Measurements from ENCODE around the gene C2CD5.
"Not testable (repeated sequence)": the region's sequence is repeated elsewhere in the genome, so short reads cannot be mapped to it uniquely, and the experiment has no call there.

Gene C2CD5

DNA sequence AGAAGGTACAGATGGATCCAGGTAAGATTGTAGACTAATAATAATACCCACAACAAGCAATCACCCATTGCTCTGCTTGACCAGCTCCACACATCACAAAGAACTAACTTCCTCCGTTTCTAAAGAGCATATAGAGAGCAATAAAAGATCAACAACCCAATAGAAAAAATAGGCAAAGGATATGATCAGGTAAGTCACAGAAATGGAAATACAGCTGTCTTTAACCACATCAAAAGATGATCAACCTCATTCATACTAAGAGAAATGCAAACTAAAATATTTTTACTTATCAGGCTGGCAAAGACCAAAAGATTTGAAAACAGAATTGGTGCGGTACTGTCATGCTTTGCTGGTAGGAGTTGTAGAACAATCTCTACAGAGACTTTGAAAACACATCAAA, 8.9 kb downstream of the C2CD5 start:
- no peak for DNase-seq (ENCODE audit: low spot score)

DNA sequence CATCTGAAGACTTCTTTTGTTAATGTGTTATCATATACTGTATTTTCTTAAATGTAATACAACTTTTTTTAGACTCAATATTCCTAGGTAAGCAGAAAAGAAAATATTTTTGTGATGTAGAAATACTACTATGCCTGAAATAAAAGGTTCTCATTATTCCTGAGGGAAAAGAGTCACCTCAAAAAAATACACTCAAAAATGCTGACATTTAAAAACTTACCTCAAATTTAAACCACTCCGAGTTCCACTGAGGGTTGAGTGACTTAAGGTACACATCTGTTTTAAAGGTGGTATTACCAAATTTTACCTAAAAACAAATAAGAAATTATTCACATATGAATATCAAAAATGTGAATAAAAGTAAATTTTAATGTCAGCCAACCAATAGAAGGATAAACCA, 9.3 kb downstream of the C2CD5 start:
- no peak for DNase-seq (ENCODE audit: low spot score)

DNA sequence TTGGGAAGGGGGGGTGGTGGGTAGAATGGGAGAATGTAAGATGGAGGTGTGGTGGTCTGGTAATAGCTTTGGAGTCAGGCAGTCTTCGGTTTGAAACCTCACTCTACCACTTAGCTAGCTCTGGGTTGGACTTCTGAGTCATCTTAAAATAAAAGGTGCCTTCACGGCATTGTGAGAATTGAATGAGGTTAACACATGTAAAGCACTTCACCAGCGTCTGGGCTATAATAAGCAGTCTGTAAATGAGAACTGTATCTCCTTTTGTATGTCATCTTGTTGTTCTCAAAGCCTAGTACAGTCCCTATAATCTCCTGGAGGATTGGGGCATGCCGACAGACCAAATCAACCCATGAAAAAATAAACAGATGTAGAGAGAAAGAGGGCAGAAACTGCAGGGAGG, 11.2 kb downstream of the C2CD5 start:
- DNase-seq (ENCODE audit: low spot score) = no peak

DNA sequence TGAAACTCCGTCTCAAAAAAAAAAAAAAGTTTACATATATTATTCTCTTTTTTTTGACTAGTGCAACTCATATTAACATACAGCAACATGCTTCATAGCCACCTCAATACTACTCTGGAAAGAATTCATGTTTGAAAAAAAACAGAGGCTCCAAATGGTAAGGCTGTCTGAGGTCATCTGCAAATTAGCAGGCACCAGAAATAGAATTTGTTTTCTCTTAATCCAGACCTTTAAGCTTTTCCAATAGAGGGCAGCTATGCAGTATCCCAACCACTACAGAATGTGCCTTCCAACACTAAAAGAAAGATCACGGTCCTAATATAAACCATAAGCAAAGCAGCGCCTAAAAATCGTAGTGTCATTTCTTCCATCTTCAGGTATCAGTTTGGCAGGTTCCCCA, 12.0 kb downstream of the C2CD5 start:
- no peak for DNase-seq (ENCODE audit: low spot score)

DNA sequence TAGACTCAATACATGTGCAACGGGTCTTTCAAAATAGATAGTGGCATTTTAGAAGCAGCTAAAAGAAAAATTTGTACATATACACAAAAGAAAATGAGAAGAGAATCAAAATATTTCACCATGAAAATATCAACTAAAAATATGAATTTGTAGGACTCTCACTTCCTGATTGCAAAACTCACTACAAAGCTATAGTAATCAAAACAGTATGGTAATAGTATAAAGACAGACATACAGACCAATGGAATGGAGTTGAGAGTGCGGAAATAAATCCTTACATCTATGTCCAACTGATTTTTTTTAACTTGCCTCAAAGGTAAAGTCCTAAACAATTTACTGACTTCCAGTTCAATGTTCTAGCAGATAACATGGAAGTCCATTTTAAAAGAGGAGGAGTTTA, 13.1 kb downstream of the C2CD5 start:
- no peak for DNase-seq (ENCODE audit: low spot score)

DNA sequence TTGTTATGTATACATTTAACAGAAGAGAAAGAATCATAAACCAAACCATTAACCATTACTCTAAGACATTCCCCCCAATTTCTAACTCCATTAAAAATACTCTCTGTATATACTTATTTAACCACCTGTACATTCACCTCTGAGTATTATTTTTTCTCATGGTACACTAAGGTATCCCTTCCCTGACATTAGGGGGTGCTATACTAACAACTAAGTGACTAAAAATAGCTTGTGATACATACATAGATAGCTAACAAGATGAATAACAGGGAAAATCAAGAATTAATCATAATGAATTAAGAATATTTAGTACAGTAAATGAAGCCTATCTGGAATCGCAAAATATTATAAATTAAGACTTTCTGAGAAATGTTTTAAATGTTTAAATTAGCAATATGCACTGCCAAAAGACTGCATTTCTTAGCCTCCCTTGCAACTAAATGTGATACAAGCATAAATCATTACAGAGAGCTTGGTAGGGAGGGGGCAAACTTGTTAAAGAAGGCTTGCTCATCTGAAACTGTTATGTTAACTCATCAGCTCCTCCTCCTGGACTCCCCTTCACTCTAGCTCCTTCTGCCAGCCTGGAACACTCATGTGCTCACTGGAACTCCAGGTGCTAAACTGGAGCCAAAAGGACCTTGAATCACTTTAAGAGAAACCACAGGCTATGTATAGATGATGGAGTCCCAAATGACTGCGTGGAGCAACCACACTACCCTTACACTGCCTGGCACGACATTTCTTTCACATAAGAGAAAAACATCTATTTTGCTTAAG, 14.9 kb downstream of the C2CD5 start:
- DNase-seq (ENCODE audit: low spot score) = peak; percentile 31

DNA sequence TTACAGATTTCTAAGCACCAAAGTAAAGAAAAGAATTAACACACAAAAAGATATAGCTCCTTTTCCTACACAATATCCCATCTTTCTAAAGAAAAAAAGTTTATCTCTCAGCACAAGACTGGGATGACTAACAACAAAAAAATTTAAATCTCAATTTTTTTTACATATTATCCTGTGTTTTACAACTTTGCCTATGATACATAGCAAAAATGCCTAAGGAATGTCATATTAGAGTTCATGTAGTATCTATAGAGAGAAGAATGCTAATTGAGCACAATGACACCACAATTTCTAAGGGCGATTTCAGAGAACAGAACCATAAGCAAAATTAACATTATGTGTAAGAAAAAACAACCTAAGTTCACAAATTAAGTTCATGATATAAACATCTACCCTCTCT, 16.3 kb downstream of the C2CD5 start:
- no peak for DNase-seq (ENCODE audit: low spot score)

DNA sequence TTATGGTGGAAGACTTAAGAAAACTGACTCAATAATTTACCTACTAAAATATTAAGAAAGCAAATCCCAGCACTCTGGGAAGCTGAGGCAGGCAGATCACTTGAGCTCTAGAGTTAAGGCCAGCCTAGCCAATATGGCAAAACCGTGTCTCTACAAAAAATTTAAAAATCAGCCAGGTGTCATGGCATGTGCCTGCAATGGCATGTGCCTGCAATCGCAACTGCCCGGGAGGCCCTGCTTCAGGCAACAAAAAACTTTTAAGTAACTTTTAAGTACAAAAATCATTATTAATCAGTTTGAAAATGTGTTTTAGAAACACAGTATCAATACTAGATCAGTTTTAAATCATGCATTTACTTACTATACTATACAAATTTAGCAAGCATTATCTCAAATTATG, 17.5 kb downstream of the C2CD5 start:
- DNase-seq (ENCODE audit: low spot score) = no peak

DNA sequence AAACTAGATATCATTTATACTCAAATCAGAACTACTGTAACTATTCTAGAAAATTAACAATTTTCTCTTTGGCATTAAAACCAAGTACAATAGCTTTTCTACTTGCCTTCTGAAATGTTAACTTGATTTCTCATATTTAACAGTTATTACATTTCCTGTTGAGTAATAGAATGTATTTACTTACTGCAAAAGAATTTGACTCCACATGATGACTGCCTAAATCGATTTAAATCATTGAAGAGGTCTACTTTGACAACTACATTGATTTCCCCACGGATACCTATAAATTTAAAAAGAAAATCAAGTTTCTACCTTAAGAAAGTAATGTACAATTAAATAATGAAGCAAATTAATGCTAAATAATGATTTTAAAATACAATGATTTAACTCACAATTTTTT, 18.9 kb downstream of the C2CD5 start:
- DNase-seq (ENCODE audit: low spot score) = no peak

DNA sequence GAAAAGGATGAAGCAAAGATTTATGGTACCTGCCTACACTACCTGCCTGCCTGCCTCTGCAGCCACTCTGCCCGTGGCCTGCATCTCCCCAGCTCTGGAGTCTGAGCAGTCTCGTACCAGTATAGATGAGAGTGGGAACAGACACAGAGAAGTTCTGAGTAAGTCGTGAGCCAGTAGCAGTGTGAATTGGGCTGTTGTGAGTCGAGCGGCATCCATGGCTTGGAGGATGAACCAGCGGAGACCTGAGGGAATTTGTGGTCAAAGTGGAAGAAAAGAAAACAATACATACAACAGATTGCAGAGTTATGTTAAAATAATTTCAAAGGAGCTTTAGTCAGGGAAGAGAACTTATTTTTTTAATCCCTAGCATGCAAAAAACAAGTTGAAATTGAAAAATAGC, 25.3 kb downstream of the C2CD5 start:
- no peak for DNase-seq (ENCODE audit: low spot score)

DNA sequence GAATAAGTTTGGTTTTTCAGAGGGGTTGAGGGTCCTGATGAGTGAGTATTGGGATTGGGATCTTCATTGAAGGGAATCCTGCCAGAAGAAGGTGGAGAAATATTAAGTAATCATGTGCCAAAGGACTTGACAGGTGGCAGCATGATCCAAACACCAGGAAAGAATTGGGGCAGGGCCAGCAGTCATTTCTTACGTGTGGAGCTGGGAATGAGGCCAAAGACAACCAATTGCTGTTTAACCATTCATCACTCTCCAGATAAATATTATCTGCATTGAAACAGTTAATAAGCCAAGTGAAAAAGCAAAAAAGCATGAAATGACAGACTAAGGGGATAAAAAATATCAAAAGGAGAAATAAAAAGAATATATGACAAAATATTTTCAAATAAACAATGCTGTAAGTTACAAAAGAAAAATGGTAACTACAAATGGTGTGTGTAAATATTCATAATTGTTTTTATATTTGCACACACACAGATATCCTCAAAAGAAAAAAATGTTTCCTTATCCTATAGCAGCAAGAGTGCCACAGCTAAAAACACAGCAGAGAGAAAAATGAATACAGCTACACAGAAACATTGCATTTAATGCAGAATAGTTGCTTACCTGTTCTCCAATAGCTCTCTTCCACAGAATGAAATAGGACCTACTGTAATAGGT, 26.2 kb downstream of the C2CD5 start:
- DNase-seq (ENCODE audit: low spot score) = peak; percentile 66

DNA sequence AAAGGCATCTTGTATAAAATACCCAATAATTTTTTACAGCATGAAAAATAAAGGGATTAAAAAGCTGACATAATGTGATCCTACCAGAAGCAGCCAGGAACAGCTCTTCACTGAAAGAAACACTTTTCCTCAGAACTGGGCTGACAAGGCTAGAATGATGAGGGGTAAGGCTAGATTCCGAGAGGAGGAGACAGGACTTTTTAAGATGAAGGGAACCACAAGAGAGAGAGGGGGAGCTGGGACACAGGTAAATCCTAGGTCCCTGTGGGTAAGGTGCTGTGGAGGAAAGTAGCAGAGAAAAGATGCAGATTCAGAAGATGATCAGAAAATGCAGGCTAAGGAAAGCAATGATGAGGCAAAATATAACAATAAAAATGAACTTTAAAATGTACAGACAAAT, 29.5 kb downstream of the C2CD5 start:
- DNase-seq (ENCODE audit: low spot score) = no peak

DNA sequence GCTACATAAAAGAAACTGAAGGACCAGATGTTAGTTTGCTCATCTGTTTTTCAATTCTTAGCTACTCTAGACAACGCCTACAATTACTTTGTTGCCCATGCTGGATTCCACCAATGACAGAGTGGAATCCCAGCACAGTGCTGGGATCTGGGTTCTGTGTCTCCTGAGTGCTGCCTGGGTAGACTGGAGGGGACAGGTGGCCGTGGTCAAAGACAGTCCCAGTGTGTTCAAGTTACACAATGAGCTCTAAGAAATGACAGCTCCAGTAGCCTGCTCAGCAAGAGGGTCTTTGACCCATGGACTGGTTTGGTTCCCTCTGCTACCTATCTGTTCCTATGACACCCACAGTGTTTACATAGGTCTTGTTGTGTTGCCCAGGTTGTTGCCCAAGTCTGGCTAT, 38.5 kb downstream of the C2CD5 start:
- no peak for DNase-seq (ENCODE audit: low spot score)

DNA sequence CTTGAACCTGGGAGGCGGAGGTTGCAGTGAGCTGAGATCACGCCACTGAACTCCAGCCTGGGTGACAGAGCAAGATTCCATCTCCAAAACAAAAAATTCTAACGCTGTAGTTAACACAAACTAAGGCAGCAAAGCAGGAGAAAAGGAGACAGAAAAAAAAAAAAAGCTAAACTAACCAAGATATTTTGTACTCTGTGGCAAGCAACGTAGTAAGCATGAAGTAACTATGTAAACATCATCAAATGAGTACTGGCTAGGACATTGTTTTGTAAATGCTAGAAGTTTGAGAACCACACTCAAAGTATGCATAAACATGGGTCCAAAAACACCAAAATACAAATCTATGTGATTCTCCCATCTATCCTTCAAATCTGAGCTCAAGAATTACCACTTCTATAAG, 44.2 kb downstream of the C2CD5 start:
- DNase-seq (ENCODE audit: low spot score) = no peak

DNA sequence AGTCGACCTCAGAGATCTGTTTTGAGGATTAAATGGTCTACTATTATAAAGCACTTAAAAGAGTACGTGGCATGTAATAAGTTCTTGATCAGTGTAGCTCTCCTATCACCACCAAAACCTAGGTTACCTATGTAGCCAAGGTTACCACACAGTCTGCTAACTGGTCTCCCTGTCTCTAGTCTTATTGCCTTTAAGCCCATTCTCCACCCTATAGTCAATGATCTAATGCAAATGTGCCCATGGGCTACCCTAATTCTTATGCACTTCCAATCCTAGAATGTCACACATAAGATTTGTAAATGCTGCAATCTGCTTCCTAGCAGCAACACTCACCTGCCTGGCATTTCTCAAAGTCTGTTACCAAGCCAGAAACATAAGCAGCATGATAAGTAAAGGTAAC, 44.9 kb downstream of the C2CD5 start:
- DNase-seq (ENCODE audit: low spot score) = no peak

DNA sequence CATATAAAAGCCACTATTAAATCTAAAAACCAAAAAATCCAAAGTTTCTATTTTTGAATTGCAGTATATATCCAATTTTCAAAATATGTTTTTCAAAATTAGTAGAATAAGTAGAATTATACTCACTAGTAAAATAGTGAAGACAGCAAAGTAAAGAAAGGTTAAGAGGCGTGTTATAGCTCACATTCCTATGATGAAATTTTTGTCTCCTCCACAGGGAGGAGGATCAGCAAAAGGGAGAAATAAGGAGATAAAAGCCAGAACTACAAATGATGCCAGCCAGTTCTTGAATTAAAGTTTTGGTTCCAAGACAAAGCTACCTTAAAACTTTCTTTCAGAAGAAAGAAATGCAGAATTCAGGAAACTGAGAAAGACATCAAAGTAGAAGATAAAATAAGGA, 50.0 kb downstream of the C2CD5 start:
- no peak for DNase-seq (ENCODE audit: low spot score)

DNA sequence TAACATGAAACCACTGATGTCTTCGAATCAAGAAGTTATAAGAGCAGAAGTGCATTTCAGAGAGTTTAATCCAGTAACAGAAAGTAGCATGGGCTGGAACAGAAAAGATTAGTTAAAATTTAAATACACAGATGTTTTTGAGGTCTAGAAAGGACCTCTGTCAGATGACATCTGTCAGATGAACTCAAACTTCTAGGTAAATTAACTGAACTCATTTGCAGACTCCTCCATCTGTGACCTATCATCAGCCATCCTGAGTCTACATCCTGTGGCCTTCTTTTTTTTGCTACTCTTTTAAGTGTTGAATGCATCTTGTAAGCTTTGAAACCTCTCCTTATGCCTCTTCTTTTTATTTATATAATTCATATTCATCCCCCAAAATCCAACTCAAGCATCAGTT, 53.3 kb downstream of the C2CD5 start:
- no peak for DNase-seq (ENCODE audit: low spot score)

DNA sequence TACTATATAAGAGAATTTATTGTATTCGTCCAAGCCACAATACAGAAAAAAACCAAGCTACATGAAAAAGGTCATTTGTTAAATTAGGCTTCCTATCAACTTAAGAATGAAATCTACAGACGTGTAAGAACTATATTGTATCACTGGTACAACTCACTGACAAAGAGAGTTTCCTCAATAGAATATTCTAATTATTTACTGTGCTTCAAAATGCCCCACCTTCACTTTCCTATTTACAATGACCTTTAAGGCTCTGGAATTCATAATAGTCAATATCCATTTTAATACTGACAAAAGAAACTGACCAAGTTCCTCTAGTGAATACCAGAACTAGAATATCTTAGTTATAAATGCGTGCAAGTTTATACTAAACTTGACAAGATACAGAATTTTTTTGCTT, 55.9 kb downstream of the C2CD5 start:
- no peak for DNase-seq (ENCODE audit: low spot score)

DNA sequence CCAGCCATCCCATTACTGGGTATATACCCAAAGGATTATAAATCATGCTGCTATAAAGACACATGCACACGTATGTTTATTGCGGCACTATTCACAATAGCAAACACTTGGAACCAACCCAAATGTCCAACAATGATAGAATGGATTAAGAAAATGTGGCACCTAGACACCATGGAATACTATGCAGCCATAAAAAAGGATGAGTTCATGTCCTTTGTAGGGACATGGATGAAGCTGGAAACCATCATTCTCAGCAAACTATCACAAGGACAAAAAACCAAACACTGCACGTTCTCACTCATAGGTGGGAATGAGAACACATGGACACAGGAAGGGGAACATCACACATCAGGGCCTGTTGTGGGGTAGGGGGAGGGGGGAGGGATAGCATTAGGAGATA, 56.7 kb downstream of the C2CD5 start:
- not testable (repeated sequence) for DNase-seq (ENCODE audit: low spot score)

DNA sequence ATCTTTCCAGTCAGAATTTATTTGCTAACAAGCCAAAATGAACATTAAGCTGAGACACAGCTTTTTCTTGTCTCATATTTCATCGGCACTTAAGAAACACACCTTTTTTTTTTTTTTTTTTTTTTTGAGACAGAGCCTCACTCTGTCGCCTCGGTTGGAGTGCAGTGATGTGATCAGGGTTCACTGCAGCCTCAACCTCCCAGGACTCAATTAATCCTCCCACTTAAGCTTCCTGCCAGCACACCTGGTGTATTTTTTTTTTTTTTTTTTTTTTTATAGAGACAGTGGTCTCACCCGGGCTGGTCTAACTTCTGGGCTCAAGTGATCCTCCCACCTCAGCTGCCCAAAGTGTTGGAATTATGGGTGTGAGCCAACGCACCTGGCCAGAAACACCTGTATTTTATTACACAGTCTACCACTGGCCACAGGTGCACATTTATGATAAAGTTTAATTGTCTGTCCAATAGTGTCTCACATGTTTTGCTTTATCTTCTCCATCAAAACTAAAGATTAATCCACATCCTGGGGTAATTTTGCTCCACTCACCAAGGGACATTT, 62.7 kb downstream of the C2CD5 start:
- DNase-seq (ENCODE audit: low spot score) = no peak

DNA sequence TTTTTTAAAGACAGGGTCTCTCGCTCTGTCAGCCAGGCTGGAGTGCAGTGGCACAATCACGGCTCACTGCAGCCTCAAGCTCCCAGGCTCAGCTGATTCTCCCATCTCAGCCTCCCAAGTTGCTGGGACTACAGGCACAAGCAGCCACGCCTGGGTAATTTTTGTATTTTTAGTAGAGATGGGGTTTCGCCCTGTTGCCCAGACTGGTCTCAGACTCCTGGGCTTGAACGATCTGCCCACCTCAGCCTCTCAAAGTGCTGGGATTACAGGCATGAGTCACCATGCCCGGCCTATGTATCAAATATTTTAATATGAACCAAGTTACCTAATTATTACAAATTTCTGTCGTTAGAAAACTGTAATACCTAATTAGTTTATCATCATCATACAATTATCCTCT, 63.5 kb downstream of the C2CD5 start:
- DNase-seq (ENCODE audit: low spot score) = not testable (repeated sequence)

DNA sequence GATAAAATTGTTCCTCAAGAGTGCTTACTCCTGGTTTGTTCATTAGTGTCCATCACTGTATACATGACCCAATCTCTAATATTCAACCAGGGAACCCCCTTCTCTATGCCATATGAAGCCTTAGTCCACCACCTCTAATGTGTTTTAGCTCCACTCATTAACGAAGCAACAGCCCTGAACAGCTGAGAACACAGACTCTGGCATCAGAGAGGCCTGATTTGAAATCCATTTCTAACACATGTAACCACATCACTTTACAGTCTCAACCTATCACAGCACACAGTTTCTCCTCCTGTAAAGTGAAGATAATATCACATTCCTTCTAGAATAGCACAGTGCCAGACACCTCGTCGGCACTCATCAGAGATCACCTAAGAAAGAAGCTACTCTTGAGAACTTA, 64.3 kb downstream of the C2CD5 start:
- DNase-seq (ENCODE audit: low spot score) = no peak

DNA sequence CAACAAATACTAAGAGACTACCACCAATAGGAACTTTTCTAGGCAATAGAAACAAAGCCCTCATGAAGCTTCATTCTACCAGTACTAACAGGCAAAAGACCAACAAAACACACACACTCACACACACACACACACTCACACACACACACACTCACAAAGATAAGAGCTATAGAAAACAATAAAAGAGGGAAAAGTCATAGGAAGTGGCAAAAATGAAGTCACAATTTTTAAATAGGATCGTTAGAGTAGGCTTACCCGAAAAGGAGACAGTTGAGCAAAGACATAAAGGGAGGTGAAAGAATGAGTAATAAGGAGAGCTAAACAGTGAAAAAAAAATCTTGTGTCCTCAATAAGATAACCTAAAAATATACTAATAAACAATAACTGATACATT, 66.5 kb downstream of the C2CD5 start:
- no peak for DNase-seq (ENCODE audit: low spot score)
